BLaER1 treated with 17β-estradiol and CSF1 and Interleukin-3, amounts not matched to agents 10 nM and 100 nM (cell line): ENCODE data around the gene KRTAP9-3.
A peak's percentile ranks its signal among the peaks of the same experiment; 100 is the strongest.
"Not testable (repeated sequence)": the region's sequence is repeated elsewhere in the genome, so short reads cannot be mapped to it uniquely, and the experiment has no call there.

Experiments used
- H3K27ac ChIP-seq, 11 experiments: shearing (Covaris generic); formaldehyde crosslinking; 2 replicates each; pipeline ENCODE4 v1.8.1; 2022
- H3K27me3 ChIP-seq, 11 experiments: shearing (Covaris generic); formaldehyde crosslinking; 2 replicates each; pipeline ENCODE4 v1.8.1; 2022
- H3K36me3 ChIP-seq, 11 experiments: shearing (Covaris generic); formaldehyde crosslinking; 2 replicates each; pipeline ENCODE4 v1.8.1; 2022
- H3K4me1 ChIP-seq, 10 experiments: shearing (Covaris generic); formaldehyde crosslinking; 2 replicates each; pipeline ENCODE4 v1.8.1; 2022
- H3K4me2 ChIP-seq, 11 experiments: shearing (Covaris generic); formaldehyde crosslinking; 2 replicates each; pipeline ENCODE4 v1.8.1; 2022
- H3K4me3 ChIP-seq, 10 experiments: shearing (Covaris generic); formaldehyde crosslinking; 2 replicates each; pipeline ENCODE4 v1.8.1; 2022
- H3K9ac ChIP-seq, 11 experiments: shearing (Covaris generic); formaldehyde crosslinking; 2 replicates each; pipeline ENCODE4 v1.8.1; 2022
- H3K9me3 ChIP-seq, 11 experiments: shearing (Covaris generic); formaldehyde crosslinking; replicated peaks in 1 of 11; 2 replicates each; pipeline ENCODE4 v1.8.1; 2022
- H4K20me1 ChIP-seq, 11 experiments: shearing (Covaris generic); formaldehyde crosslinking; 2 replicates each; pipeline ENCODE4 v1.8.1; 2022
- Cebpa-rat ChIP-seq, 11 experiments: shearing (Covaris generic); IDR thresholded peaks; 2 replicates each; pipeline ENCODE4 v1.8.1; 2022

The KRTAP9-3 gene

DNA sequence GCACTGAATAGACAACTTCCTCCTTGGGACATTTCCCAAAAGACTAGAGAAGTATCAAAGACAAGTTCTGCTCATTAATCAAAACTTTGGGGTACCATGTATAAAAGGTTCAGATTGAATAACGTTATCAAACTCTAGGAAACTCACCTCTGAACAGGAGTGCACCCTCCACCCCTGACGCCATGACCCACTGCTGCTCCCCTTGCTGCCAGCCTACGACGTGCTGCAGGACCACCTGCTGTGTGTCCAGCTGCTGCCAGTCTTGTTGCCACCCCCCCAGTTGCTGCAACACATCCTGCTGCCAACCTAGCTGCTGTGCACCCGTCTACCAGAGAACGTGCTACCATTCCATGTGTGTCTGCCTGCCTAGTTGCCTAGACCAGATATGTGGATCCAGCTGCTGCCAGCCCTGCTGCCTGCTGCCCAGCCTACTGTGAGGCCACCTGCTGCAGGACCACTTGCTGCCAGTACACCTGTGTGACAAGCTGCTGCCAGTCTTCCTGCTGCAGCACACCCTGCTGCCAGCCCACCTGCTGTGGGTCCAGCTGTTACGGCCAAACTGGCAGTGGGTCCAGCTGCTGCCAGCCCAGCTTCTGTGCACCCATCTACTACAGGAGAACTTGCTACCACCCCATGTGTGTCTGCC, 19.6 kb upstream of the KRTAP9-3 start:
- no peaks in the 10 kb centered on the region for H4K20me1 ChIP-seq
- peak overlapping the region in 5 of 11 experiments; percentile 4 to 50 (median 30); a peak in 7 of 22 replicates for H3K4me2 ChIP-seq
- no peak for TF ChIP-seq Cebpa-rat (IDR thresholded peaks at IDR 0.05)
- no peaks in the 10 kb centered on the region for H3K27me3 ChIP-seq
- H3K9ac ChIP-seq: no peak overlapping the region
- peaks cover 0 to 16% (median 7%) of the 10 kb centered on the region in 10 experiments; a peak in 12 of 20 replicates for H3K4me1 ChIP-seq
- H3K4me3 ChIP-seq: no peak overlapping the region
- H3K9me3 ChIP-seq: no peaks in the 10 kb centered on the region
- H3K27ac ChIP-seq: no peak overlapping the region
- no peaks in the 10 kb centered on the region for H3K36me3 ChIP-seq

- Histone ChIP-seq H3K4me2 (no peak overlapping the region), H3K9ac (no peak overlapping the region), H3K36me3 (no peaks in the 10 kb centered on the region), H3K27me3 (no peaks in the 10 kb centered on the region), H3K4me1 (peaks cover 0 to 16% (median 7%) of the 10 kb centered on the region in 10 experiments; a peak in 12 of 20 replicates), H3K27ac (no peak overlapping the region), H3K9me3 (peaks cover 4 to 12% (median 8%) of the 10 kb centered on the region in 11 experiments; a peak in 11 of 22 replicates), H4K20me1 (no peaks in the 10 kb centered on the region), H3K4me3 (no peak overlapping the region)
- TF ChIP-seq Cebpa-rat (IDR thresholded peaks at IDR 0.05): no peak
These were observed 16.6 kb upstream of the KRTAP9-3 start for GRCh38 chr17:41215681-41216080.

- no peak overlapping the region for H3K4me2 ChIP-seq
- H3K27me3 ChIP-seq: no peaks in the 10 kb centered on the region
- TF ChIP-seq Cebpa-rat (IDR thresholded peaks at IDR 0.05): no peak
- no peak overlapping the region for H3K9ac ChIP-seq
- no peak overlapping the region for H3K27ac ChIP-seq
- no peaks in the 10 kb centered on the region for H3K36me3 ChIP-seq
- H3K4me1 ChIP-seq: peaks cover 0 to 6% (median 0%) of the 10 kb centered on the region in 10 experiments; a peak in 4 of 20 replicates
- no peak overlapping the region for H3K4me3 ChIP-seq
- peaks cover 1 to 12% (median 8%) of the 10 kb centered on the region in 11 experiments; a peak in 10 of 22 replicates for H3K9me3 ChIP-seq
- no peaks in the 10 kb centered on the region for H4K20me1 ChIP-seq
These were observed 8.4 kb upstream of the KRTAP9-3 start for GRCh38 chr17:41223821-41224220.

DNA sequence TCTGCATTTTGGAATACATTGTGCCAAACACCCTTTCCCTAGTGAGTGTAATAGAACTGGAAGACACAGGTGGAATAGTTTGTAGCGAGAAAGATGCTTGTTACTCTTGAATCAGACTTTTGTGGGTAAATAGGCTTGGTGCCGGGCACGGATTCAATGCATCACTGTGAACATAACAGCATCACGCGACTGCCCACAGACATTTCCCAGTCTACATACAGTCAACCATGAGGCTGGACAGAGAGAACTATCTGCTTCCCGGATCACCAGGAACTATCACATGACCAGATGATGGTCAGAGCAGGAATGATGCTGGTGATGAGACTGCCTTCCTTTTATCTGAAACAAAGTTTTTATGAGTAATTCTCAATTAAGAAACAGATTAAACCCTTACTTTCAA, 6.2 kb upstream of the KRTAP9-3 start:
- no peak overlapping the region for H3K9ac ChIP-seq
- 0 out of 22 replicates have a peak, but pooled peaks cover 0 to 6% (median 0%) of the 10 kb centered on the region in 11 experiments for H3K9me3 ChIP-seq
- H3K27ac ChIP-seq: no peak overlapping the region
- H3K36me3 ChIP-seq: no peaks in the 10 kb centered on the region
- no peaks in the 10 kb centered on the region for H4K20me1 ChIP-seq
- H3K4me3 ChIP-seq: no peak overlapping the region
- peaks cover 0 to 5% (median 0%) of the 10 kb centered on the region in 10 experiments; a peak in 4 of 20 replicates for H3K4me1 ChIP-seq
- H3K4me2 ChIP-seq: no peak overlapping the region
- no peaks in the 10 kb centered on the region for H3K27me3 ChIP-seq
- no peak for TF ChIP-seq Cebpa-rat (IDR thresholded peaks at IDR 0.05)

- not testable (repeated sequence) for H3K9me3 ChIP-seq, H3K9ac ChIP-seq, H3K27me3 ChIP-seq
These were observed 5.6 kb upstream of the KRTAP9-3 start, which contains the start of gene KRTAP9-2 for GRCh38 chr17:41226598-41227095. TSS of gene KRTAP9-2 (plus strand) at chr17:41226648. CDS start at chr17:41226655, 7 bp downstream.

GRCh38 chr17:41230094-41230493, 2.2 kb upstream of the KRTAP9-3 start:
- Histone ChIP-seq H3K4me3 (no peak overlapping the region), H3K4me1 (no peaks in the 10 kb centered on the region), H3K27me3 (no peaks in the 10 kb centered on the region), H3K4me2 (no peak overlapping the region), H3K27ac (no peak overlapping the region), H3K9ac (no peak overlapping the region), H3K9me3 (0 out of 22 replicates have a peak, but pooled peaks cover 0 to 6% (median 0%) of the 10 kb centered on the region in 11 experiments), H4K20me1 (no peaks in the 10 kb centered on the region), H3K36me3 (no peaks in the 10 kb centered on the region)
- TF ChIP-seq Cebpa-rat (IDR thresholded peaks at IDR 0.05): no peak

More at GRCh38 chr17:41226598-41227095, 5.6 kb upstream of the KRTAP9-3 start, which contains the start of gene KRTAP9-2:
- not testable (repeated sequence) for H3K4me2 ChIP-seq, H3K27ac ChIP-seq, H3K36me3 ChIP-seq, H3K4me3 ChIP-seq, H4K20me1 ChIP-seq, H3K4me1 ChIP-seq

DNA sequence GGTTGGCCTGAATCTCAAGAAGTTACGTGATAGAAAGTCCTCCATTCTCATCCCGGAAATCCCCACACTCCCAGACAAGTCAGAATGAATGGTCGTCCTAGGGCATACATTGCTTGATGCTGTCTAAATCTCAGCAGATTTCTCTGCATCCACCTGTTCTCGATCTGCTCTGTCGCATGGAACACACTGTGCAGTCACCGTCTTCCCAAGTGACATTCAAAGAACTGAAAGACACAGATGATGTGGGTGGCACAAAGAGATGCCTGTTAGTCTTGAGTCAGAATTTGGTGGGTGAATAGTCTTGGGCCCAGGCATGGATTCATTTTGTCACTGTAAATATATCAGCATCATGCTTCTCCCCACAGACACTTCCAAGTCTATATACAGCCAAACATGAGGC, 518 bp upstream of the KRTAP9-3 start:
- H3K9me3 ChIP-seq: no peaks in the 10 kb centered on the region
- H3K4me3 ChIP-seq: no peak overlapping the region
- H3K36me3 ChIP-seq: no peaks in the 10 kb centered on the region
- H3K4me1 ChIP-seq: no peaks in the 10 kb centered on the region
- no peak overlapping the region for H3K27ac ChIP-seq
- H3K9ac ChIP-seq: no peak overlapping the region
- no peaks in the 10 kb centered on the region for H4K20me1 ChIP-seq
- H3K27me3 ChIP-seq: no peaks in the 10 kb centered on the region
- TF ChIP-seq Cebpa-rat (IDR thresholded peaks at IDR 0.05): no peak
- no peak overlapping the region for H3K4me2 ChIP-seq

- not testable (repeated sequence) for H3K4me2 ChIP-seq, H3K4me1 ChIP-seq, H3K9ac ChIP-seq, H3K27ac ChIP-seq, H3K36me3 ChIP-seq, H4K20me1 ChIP-seq, H3K4me3 ChIP-seq, H3K27me3 ChIP-seq
- peaks cover 7 to 14% (median 10%) of the 10 kb centered on the region in 11 experiments; a peak in 19 of 22 replicates for H3K9me3 ChIP-seq
These were observed 4.9 kb downstream of the KRTAP9-3 start for GRCh38 chr17:41237116-41237515.

DNA sequence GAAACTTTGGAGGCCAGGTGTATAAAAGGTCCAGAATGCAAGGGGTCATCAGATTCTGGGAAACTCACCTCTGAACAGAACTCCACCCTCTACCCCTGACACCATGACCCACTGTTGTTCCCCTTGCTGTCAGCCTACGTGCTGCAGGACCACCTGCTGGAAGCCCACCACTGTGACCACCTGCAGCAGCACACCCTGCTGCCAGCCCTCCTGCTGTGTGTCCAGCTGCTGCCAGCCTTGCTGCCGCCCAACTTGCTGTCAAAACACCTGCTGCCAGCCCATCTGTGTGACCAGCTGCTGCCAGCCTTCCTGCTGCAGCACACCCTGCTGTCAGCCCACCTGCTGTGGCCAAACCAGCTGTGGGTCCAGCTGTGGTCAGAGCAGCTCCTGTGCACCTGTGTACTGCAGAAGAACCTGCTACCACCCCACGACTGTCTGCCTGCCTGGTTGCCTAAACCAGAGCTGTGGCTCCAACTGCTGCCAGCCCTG, 5.7 kb downstream of the KRTAP9-3 start, which contains the start of gene KRTAP9-8:
Gene KRTAP9-8, plus strand, starts transcription at position 51 of the 489 bp plus-strand sequence. Its CDS starts 53 bp downstream, at position 104.
- not testable (repeated sequence) for H3K4me3 ChIP-seq, H3K9ac ChIP-seq, H3K4me2 ChIP-seq, H4K20me1 ChIP-seq, H3K27me3 ChIP-seq, H3K4me1 ChIP-seq, H3K27ac ChIP-seq, H3K36me3 ChIP-seq
- peaks cover 7 to 14% (median 10%) of the 10 kb centered on the region in 11 experiments; a peak in 19 of 22 replicates for H3K9me3 ChIP-seq

DNA sequence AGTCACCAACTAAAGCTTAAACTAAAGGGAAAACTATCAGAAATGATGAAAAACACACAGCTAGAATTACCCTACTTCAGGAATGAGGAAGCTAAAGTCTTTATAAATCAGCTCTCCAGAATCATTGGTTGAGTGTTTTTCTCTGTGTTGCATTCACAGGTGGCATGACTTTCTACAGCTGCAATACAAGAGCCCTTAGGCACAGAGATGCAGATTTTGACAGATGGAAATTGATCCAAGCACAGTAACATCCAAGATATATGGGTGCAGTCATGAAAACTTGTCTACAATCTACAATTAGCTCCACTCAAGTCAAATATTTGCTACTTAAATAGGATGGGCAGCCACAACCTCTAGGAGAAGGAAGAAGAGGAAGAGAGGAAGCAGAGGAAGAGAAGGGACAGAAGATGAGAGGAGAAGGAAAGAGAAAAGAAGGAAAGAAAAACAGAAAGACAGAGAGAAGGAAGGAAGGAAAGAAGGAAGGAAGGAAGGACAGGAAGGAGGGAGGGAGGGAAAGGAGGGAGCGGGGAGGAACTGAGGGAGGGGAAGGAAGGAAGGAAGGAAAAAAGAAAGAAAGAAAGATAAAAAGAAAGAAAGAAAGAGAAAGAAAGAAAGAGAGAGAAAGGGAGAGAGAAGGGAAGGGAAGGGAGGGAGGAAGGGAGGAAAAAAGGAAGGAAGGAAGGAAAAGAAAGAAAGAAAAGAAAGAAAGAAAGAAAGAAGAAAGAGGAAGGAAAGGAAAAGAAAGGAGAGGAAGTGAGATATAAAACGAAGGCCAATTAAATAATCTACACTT, 14.9 kb downstream of the KRTAP9-3 start:
- H3K36me3 ChIP-seq, H4K20me1 ChIP-seq, H3K9me3 ChIP-seq, H3K4me2 ChIP-seq, H3K27me3 ChIP-seq, H3K4me1 ChIP-seq, H3K4me3 ChIP-seq, H3K9ac ChIP-seq, H3K27ac ChIP-seq: not testable (repeated sequence)

DNA sequence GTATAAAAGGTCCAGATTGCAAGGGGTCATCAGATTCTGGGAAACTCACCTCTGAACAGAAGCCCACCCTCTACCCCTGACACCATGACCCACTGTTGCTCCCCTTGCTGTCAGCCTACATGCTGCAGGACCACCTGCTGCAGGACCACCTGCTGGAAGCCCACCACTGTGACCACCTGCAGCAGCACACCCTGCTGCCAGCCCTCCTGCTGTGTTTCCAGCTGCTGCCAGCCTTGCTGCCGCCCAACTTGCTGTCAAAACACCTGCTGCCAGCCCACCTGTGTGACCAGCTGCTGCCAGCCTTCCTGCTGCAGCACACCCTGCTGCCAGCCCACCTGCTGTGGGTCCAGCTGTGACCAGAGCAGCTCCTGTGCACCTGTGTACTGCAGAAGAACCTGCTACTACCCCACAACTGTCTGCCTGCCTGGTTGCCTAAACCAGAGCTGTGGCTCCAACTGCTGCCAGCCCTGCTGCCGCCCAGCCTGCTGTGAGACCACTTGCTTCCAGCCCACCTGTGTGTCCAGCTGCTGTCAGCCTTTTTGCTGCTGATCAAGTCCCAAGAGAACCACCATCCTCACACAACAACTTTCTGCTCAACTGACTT, 17.5 kb downstream of the KRTAP9-3 start, which contains the start of gene KRTAP9-4:
Gene KRTAP9-4, plus strand, starts transcription at position 51 of the 604 bp plus-strand sequence. Its CDS starts 34 bp downstream, at position 85.
- H3K4me3 ChIP-seq, H3K9me3 ChIP-seq, H3K9ac ChIP-seq, H3K27me3 ChIP-seq, H3K27ac ChIP-seq, H3K36me3 ChIP-seq, H3K4me2 ChIP-seq, H4K20me1 ChIP-seq, H3K4me1 ChIP-seq: not testable (repeated sequence)
